Measurements from ENCODE around the gene RUBCN.

DNA sequence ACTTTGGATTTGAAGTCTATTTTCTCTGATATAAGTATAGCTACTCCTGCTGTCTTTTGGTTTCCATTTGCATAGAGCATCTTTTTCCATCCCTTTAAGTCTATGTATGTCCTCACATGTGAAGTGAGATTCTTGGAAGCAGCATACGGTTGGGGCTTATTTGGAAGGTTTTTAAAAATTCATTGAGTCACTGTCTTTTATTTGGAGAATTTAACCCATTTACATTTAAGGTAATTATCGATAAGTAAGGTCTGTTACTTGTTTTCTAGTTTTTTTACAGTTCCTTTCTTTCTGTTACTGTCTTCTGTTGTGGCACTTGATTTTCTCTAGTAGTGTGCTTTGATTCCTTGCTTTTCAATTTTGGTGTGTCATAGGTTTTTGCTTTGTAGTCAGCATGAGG, 14.0 kb downstream of the RUBCN start:
- TF ChIP-seq, protein P1, sequence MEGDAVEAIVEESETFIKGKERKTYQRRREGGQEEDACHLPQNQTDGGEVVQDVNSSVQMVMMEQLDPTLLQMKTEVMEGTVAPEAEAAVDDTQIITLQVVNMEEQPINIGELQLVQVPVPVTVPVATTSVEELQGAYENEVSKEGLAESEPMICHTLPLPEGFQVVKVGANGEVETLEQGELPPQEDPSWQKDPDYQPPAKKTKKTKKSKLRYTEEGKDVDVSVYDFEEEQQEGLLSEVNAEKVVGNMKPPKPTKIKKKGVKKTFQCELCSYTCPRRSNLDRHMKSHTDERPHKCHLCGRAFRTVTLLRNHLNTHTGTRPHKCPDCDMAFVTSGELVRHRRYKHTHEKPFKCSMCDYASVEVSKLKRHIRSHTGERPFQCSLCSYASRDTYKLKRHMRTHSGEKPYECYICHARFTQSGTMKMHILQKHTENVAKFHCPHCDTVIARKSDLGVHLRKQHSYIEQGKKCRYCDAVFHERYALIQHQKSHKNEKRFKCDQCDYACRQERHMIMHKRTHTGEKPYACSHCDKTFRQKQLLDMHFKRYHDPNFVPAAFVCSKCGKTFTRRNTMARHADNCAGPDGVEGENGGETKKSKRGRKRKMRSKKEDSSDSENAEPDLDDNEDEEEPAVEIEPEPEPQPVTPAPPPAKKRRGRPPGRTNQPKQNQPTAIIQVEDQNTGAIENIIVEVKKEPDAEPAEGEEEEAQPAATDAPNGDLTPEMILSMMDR (IDR thresholded peaks at IDR 0.05): no peak
- TF ChIP-seq POLR2A (IDR thresholded peaks at IDR 0.05): no peak
